Right lung (tissue), 5 donors: ENCODE results near the gene STAT5A. TPM values are rescaled to one million over a fixed set of nuclear protein-coding genes. Genes with fewer than 3 reads are reported as not detected.
"Not testable (repeated sequence)": the region's sequence is repeated elsewhere in the genome, so short reads cannot be mapped to it uniquely, and the experiment has no call there.

Experiments
- DNase-seq, 2 donors: peaks; one replicate each; pipeline ENCODE4 v3.0.0-alpha.2; 2013
- polyA plus RNA-seq, 5 donors: library from polyadenylated mRNA; unstranded; fragments of 120-200 nt; gene quantifications; one replicate each; pipeline versions ENCODE4 v1.2.1 to v1.2.3, GENCODE V29; 2013; ENCODE audit warnings: inconsistent platforms in 1 of 5, low replicate concordance in 1 of 5; ENCODE audit not compliant: insufficient read length in 5 of 5, insufficient read depth in 1 of 5

Gene STAT5A
- polyA plus RNA-seq, 5 donors, result 6.9 to 13.7 (median 10.4) TPM

DNA sequence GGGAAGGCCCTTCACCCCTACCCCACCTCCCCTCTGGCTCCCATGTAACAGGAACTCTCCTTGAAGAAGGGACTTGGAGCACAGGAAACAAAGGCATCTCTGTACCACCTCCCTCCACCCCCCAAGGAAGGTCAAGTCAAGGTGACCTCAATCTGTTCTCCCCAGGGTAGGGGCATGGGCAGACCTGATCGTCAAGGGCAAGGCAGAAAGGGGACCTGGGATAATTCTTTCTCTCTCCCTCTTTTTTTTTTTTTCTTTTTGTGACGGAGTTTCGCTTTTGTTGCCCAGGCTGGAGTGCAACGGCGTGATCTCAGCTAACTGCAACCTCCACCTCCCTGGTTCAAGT, 4.3 kb upstream of the STAT5A start:
- DNase-seq, result no peak

DNA sequence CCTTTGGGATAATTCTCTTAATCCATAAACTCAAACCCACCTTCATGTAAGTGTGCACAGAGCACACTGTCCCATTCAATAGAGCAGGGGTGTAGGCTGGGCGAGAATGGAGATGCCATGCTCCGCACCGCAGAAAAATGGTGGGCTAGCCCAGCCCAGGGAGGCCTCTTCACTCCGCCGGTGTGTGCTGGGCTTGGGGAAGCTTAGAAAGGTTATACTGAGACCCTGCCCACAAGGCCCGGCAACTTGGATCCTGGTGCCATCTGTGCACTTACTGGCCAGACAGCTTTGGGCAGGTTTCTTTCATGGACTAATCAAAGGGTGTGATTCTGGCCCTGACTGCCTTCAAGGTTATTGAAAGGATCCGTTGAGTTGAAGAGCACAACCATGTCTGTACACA, 3.7 kb upstream of the STAT5A start:
- no peak for DNase-seq

GRCh38 chr17:42285346-42286050, 2.8 kb upstream of the STAT5A start:
- no peak for DNase-seq

- DNase-seq, result no peak
These were observed 1.7 kb upstream of the STAT5A start for GRCh38 chr17:42286411-42287221.

GRCh38 chr17:42287305-42287976, 857 bp upstream of the STAT5A start:
- no peak for DNase-seq

DNA sequence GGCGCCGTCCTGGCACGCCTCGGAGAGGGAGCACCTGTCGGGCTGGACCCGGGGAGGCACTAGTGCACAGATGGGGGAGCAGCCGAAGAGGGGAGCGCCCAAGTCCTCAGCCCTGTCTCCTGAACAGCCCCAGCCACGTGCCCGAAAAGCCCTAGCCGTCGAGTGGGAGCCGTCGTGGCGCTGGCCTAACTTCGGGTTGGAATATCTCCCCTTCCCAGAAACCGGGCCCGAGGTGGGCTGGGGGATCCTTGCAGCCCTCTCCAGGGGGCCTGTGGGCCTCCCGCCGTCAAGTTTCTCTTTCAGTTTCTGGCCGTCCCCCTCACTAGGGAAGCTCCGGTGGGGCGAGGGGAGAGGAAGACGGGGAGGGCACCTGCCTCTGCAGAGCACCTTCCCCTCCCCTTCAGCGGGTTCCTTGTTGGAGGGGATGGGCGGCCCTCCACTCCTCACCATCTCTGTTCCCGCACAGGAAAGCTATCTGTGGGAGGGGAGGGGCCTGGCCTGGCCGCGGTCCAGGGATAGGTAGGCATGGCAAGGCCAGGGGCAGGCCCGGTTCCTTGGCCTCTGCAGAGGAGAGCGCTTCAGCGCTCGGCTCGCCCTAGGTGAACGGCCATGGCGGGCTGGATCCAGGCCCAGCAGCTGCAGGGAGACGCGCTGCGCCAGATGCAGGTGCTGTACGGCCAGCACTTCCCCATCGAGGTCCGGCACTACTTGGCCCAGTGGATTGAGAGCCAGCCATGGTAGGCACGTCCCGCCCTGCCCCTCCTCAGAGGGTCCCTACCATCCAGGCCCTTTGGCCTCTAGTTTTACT, 709 bp downstream of the STAT5A start:
- no peak for DNase-seq

- no peak for DNase-seq
These were observed 1.4 kb downstream of the STAT5A start for GRCh38 chr17:42289611-42290181.

GRCh38 chr17:42290577-42290976, 2.3 kb downstream of the STAT5A start:
- DNase-seq, result no peak

DNA sequence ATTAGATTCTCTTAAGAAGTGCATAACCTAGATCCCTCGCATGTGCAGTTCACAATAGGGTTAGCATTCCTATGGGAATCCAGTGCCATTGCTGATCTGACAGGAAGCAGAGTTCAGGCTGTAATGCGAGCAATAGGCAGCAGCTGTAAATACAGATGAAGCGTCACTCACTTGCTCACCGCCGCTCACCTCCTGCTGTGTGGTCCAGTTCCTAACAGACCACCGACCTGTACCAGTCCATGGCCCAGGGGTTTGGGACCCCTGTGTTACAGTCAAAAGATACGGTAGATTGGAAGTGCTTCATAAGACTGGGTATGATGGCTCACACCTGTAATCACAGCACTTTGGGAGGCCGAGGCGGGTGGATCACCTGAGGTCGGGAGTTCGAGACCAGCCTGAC, 2.8 kb downstream of the STAT5A start:
- DNase-seq, result no peak

GRCh38 chr17:42294469-42295398, 6.4 kb downstream of the STAT5A start:
- no peak for DNase-seq

GRCh38 chr17:42296012-42296411, 7.7 kb downstream of the STAT5A start:
- DNase-seq, result no peak

DNA sequence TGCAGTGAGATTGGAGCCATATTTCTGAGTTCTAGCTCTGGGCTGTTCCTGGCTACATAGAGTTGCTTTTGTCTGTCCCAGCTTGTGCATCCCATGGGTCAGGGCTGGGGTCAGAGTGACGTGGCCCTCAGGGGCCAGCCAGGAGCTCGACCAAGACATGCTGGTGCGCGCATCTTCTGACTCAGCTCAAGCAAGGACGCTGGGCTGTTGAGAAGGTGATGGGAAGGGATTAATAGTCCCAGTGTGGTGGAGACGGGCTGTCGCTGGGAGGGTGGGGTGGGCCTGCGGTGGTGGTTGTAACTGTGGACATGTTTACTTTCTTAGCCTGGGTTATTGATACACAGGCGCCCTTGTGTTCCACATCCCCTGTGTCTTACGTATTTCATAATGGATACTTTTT, 9.5 kb downstream of the STAT5A start:
- not testable (repeated sequence) for DNase-seq

DNA sequence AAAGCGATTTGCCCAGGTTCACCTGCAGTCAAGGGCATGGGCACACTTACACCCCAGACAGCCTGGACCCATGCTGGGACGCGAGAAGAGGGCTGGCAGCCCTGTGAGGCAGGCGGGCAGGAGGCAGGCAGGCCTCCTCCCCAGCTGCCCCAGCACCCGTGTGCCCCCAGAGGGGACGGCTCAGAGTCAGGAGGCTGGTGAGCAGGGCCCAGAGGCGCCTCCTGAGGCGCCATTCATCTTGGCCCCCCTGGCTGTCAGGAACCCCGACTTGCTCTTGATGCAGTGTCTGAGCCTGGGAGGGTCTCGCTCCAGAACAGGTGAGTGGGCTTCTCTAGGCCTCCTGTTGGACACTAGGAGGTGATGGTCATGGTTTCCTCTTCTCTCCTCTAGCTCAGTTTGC, 11.1 kb downstream of the STAT5A start:
- not testable (repeated sequence) for DNase-seq

DNA sequence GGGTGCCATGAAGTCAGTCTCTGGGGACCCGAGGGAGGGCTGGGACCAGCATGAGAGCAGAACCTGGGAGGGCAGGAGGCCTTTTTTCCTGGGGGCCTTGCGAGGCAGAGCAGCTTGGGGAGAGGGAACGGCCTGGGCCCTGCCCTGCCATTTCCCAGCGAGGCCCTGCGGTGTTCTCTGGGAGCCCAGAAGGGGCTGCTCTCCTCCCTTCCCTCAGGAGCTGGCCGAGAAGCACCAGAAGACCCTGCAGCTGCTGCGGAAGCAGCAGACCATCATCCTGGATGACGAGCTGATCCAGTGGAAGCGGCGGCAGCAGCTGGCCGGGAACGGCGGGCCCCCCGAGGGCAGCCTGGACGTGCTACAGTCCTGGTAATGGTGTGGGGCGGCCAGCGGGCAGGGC, 11.6 kb downstream of the STAT5A start:
- DNase-seq, result not testable (repeated sequence)

- DNase-seq, result no peak
These were observed 12.7 kb downstream of the STAT5A start for GRCh38 chr17:42301022-42301421.

DNA sequence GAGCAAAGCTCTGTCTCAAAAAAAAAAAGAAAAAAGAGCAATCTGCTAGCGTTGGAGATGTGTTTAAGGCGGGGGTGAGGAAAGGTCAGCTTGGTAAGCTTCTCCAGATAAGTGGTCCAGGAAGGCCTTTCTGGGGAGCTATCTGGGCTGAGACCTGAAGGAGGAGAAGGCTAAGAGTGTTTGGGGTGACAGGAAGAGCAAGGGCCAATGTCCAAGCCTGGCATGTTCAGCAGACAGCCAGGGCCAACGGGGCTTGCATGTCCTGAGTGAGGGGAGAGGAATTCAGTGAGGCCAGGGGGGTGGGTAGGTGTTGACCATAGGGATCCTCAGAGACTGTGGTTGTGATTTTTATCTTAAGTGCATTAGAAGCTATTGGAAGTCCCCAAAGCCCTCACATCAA, 15.4 kb downstream of the STAT5A start:
- no peak for DNase-seq

DNA sequence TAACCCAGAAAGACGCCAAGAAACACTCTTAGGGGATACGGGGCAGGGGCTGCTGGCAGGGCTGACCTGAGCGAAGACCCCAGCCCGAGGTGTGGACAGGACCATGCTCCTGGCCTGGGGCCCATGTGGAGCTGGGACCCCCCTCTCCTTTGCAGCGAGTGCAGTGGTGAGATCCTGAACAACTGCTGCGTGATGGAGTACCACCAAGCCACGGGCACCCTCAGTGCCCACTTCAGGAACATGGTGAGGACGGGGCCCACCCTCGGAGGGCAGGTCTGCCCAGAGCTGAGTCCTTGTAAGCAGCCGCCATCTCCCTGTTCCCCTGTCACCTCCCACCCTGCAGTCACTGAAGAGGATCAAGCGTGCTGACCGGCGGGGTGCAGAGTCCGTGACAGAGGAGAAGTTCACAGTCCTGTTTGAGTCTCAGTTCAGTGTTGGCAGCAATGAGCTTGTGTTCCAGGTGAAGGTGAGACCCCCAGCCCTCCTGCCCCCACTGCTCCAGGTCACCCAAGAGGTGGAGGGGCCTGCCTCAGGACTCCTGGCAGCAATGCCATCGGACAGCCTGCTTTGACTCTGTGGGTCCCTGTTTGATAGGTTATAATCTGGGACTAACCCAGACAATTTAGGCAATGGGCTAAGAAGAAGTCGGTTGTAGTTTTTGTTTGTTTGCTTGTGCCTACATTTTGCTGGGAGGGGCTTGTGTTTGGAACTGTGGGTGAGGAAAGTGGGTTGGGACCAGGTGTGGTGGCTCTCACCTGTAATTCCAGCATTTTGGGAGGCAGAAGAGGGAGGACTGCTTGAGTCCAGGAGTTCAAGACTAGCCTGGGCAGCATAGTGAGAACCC, 16.1 kb downstream of the STAT5A start:
- DNase-seq, result no peak

DNA sequence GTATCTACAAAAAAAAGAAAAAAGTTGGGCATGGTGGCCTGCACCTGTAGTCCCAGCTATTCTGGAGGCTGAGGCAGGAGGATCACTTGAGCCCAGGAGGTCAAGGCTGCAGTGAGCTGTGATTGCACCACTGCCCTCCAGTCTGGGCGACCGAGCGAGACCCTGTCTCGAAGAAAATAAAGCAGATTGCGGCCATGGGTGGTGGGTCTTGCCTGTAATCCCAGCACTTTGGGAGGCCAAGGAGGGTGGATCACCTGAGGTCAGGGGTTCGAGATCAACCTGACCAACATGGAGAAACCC, 16.7 kb downstream of the STAT5A start:
- not testable (repeated sequence) for DNase-seq

DNA sequence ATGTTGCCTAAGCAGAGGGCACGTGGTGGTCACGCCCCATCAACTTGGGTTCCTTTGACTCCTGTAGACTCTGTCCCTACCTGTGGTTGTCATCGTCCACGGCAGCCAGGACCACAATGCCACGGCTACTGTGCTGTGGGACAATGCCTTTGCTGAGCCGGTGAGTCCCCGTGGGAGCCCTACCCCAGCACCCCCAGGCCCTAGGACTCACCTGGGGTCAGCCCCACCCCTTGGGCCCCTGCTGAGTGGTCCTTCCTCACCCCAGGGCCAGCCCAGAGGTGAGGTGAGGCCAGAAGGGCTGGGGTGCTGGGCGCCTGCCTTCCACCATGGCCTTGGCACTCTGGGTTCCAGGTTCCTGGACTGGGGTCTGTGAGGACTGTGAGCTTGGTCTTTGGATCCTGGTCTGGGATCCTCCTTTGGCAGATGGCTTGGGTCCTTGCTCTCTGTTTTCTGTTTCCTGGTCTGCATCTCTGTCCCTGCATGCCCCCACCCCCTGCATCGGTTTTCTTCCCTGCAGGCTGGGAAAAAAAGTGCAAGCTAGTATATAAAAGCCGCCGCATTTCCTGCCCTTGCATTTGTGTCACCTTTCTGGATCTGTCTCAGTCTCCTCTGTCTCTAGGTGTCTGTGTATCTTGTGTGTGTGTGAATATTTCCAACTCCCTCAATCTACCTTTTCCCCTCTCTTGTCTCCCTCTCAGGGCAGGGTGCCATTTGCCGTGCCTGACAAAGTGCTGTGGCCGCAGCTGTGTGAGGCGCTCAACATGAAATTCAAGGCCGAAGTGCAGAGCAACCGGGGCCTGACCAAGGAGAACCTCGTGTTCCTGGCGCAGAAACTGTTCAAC, 17.5 kb downstream of the STAT5A start:
- no peak for DNase-seq
